Neural cell (in vitro differentiated cells): ENCODE measurements around the gene GPS2. TPM values are rescaled to one million over a fixed set of nuclear protein-coding genes. Genes with fewer than 3 reads are reported as not detected.

Experiments used
- H2AFZ ChIP-seq: fragments of 200-600, 300-800 bp; sonication (generic), shearing (Covaris generic); 2 replicates; pipeline ENCODE4 v1.6.0; 2014; ENCODE audit warnings: low read depth, mild to moderate bottlenecking, antibody characterized with exemption, low read length, moderate library complexity
- H3F3A ChIP-seq: fragments of 200-600 bp; shearing (Covaris generic); 2 replicates; pipeline ENCODE4 v1.6.1; 2016; ENCODE audit warnings: mild to moderate bottlenecking, moderate library complexity, mixed read lengths, antibody characterized with exemption, low read length; ENCODE audit not compliant: insufficient read depth, poor library complexity, severe bottlenecking
- H3K27ac ChIP-seq: fragments of 200-600, 300-800 bp; sonication (generic), shearing (Covaris generic); 2 replicates; pipeline ENCODE4 v1.5.1; 2014; ENCODE audit warnings: mild to moderate bottlenecking, low read length, moderate library complexity
- H3K27me3 ChIP-seq: fragments of 300-800, 200-600 bp; sonication (generic), shearing (Covaris generic); 2 replicates; pipeline ENCODE4 v1.6.0; 2014; ENCODE audit warnings: mild to moderate bottlenecking, low read depth, low read length, moderate library complexity; ENCODE audit not compliant: insufficient read depth
- H3K36me3 ChIP-seq: fragments of 300-800, 200-600 bp; sonication (generic), shearing (Covaris generic); 2 replicates; pipeline ENCODE4 v1.5.1; 2014; ENCODE audit warnings: mild to moderate bottlenecking, antibody characterized with exemption, low read length, moderate library complexity; ENCODE audit not compliant: insufficient read depth
- H3K4me2 ChIP-seq: fragments of 300-800, 200-600 bp; sonication (generic), shearing (Covaris generic); 2 replicates; pipeline ENCODE4 v1.6.0; 2014; ENCODE audit warnings: mild to moderate bottlenecking, low read length
- H3K4me3 ChIP-seq: fragments of 300-800, 200-600 bp; sonication (generic), shearing (Covaris generic); 2 replicates; pipeline ENCODE4 v1.5.1; 2014; ENCODE audit warnings: mild to moderate bottlenecking, low read length, moderate library complexity
- H3K79me2 ChIP-seq: fragments of 200-600 bp; shearing (Covaris generic); replicated peaks from 2 replicates; pipeline ENCODE4 v1.6.0; 2014; ENCODE audit warnings: mild to moderate bottlenecking, low read length, moderate library complexity; ENCODE audit not compliant: insufficient read depth
- H3K9ac ChIP-seq: fragments of 300-800, 200-600 bp; sonication (generic), shearing (Covaris generic); 2 replicates; pipeline ENCODE4 v1.6.1; 2016; ENCODE audit warnings: mild to moderate bottlenecking, low read length, mixed read lengths
- H3K9me2 ChIP-seq: fragments of 200-600 bp; shearing (Covaris generic); 2 replicates; pipeline ENCODE4 v1.6.1; 2016; ENCODE audit warnings: mild to moderate bottlenecking, low read length, mixed read lengths; ENCODE audit not compliant: insufficient read depth
- H3K9me3 ChIP-seq: fragments of 200-600, 300-800 bp; sonication (generic), shearing (Covaris generic); 2 replicates; pipeline ENCODE4 v1.6.1; 2016; ENCODE audit warnings: mild to moderate bottlenecking, mixed run types, low read length, moderate library complexity, mixed read lengths
- H4K20me1 ChIP-seq: fragments of 200-600 bp; shearing (Covaris generic); 2 replicates; pipeline ENCODE4 v1.6.1; 2016; ENCODE audit warnings: mild to moderate bottlenecking, mixed run types; ENCODE audit not compliant: insufficient read depth
- EP300 ChIP-seq: fragments of 450-650 bp; conservative IDR thresholded peaks from 2 replicates; pipeline ENCODE4 v1.6.1; 2014; ENCODE audit warnings: antibody characterized with exemption, mild to moderate bottlenecking, moderate library complexity; ENCODE audit not compliant: poor library complexity, severe bottlenecking
- EZH2 ChIP-seq: fragments of 200-600, 300-800 bp; shearing (Covaris generic), sonication (generic); IDR thresholded peaks from 2 replicates; pipeline ENCODE4 v1.6.1; 2014; ENCODE audit warnings: antibody characterized with exemption, low read length, borderline replicate concordance, mild to moderate bottlenecking; ENCODE audit not compliant: insufficient read depth, poor library complexity, severe bottlenecking
- MXI1 ChIP-seq: fragments of 450-650 bp; conservative IDR thresholded peaks from 2 replicates; pipeline ENCODE4 v1.6.1; 2014; ENCODE audit warnings: antibody characterized with exemption, mild to moderate bottlenecking; ENCODE audit not compliant: poor library complexity, severe bottlenecking
- POLR2AphosphoS5 ChIP-seq: IDR thresholded peaks from 2 replicates; pipeline ENCODE4 v1.6.1; 2012
- RAD21 ChIP-seq: fragments of 450-650 bp; conservative IDR thresholded peaks from 2 replicates; pipeline ENCODE4 v1.6.1; 2014; ENCODE audit warnings: antibody characterized with exemption, mild to moderate bottlenecking, moderate library complexity
- REST ChIP-seq: IDR thresholded peaks from 2 replicates; pipeline ENCODE4 v1.6.1; 2012; ENCODE audit warnings: borderline replicate concordance
- SMC3 ChIP-seq: fragments of 450-650 bp; conservative IDR thresholded peaks from 2 replicates; pipeline ENCODE4 v1.6.1; 2014; ENCODE audit warnings: antibody characterized with exemption, mild to moderate bottlenecking, moderate library complexity; ENCODE audit not compliant: poor library complexity
- TAF1 ChIP-seq: IDR thresholded peaks from 2 replicates; pipeline ENCODE4 v1.6.1; 2012; ENCODE audit warnings: low read depth
- polyA plus RNA-seq: library from polyadenylated mRNA; depleted of rRNA; stranded (reverse); fragments of >200 nt; gene quantifications from 2 replicates; pipeline ENCODE4 v1.2.3, GENCODE V29; 2014
- TF ChIP-seq, protein P1 (sequence below): fragments of 450-650 bp; IDR thresholded peaks from 2 replicates; pipeline ENCODE4 v1.5.1; 2014; ENCODE audit warnings: antibody characterized with exemption, mild to moderate bottlenecking, moderate library complexity; ENCODE audit not compliant: poor library complexity, severe bottlenecking

Gene GPS2
- polyA plus RNA-seq, 1 donor from 2014 or later, result 108 TPM

GRCh38 chr17:7356756-7357155 lies 41.6 kb upstream of the GPS2 start:
- Histone ChIP-seq H4K20me1 (no peaks in the 10 kb centered on the region), H3K27me3 (no peaks in the 10 kb centered on the region), H3F3A (no peaks in the 10 kb centered on the region), H3K4me2 (no peak overlapping the region), H3K27ac (no peak overlapping the region), H3K79me2 (peaks cover 3% of the 10 kb centered on the region), H2AFZ (no peak overlapping the region), H3K9ac (no peak overlapping the region), H3K36me3 (no peaks in the 10 kb centered on the region), H3K4me3 (no peak overlapping the region), H3K9me3 (no peaks in the 10 kb centered on the region), H3K9me2 (no peaks in the 10 kb centered on the region)
- TF ChIP-seq RAD21 (no peak), MXI1 (no peak), EP300 (no peak), SMC3 (no peak), EZH2 (no peak), REST (no peak), POLR2AphosphoS5 (no peak), TAF1 (no peak)
- TF ChIP-seq, protein P1, sequence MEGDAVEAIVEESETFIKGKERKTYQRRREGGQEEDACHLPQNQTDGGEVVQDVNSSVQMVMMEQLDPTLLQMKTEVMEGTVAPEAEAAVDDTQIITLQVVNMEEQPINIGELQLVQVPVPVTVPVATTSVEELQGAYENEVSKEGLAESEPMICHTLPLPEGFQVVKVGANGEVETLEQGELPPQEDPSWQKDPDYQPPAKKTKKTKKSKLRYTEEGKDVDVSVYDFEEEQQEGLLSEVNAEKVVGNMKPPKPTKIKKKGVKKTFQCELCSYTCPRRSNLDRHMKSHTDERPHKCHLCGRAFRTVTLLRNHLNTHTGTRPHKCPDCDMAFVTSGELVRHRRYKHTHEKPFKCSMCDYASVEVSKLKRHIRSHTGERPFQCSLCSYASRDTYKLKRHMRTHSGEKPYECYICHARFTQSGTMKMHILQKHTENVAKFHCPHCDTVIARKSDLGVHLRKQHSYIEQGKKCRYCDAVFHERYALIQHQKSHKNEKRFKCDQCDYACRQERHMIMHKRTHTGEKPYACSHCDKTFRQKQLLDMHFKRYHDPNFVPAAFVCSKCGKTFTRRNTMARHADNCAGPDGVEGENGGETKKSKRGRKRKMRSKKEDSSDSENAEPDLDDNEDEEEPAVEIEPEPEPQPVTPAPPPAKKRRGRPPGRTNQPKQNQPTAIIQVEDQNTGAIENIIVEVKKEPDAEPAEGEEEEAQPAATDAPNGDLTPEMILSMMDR, result no peak

DNA sequence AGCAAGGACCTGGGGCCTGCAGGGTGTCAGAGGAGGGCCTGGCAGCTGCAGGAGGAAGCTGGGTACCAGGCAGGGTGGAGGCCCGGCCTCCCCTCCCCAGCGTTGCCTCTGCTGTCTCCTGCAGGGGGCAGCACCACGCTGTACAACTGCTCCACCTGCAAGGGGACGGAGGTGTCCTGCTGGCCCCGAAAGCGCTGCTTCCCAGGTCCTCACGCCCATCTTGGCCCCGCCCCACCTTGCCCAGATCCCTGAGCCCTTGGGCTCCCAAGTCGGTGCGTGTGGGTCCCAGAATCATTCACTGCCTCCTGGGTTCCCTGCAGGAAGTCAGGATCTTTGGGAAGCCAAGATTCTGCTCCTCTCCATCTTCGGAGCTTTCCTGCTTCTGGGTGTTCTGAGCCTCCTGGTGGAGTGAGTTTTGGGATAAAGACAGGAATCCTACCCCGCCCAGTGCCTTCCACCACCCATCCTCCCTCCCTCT lies 41.0 kb upstream of the GPS2 start:
- Histone ChIP-seq H4K20me1 (no peaks in the 10 kb centered on the region), H3K9me3 (no peaks in the 10 kb centered on the region), H3K4me3 (no peak overlapping the region), H3K36me3 (no peaks in the 10 kb centered on the region), H3K9ac (no peak overlapping the region), H3K9me2 (no peaks in the 10 kb centered on the region), H3F3A (no peaks in the 10 kb centered on the region), H3K27ac (no peak overlapping the region), H3K4me2 (no peak overlapping the region), H3K27me3 (no peaks in the 10 kb centered on the region), H2AFZ (no peak overlapping the region), H3K79me2 (peaks cover 3% of the 10 kb centered on the region)
- TF ChIP-seq SMC3 (peak; percentile 52), EZH2 (no peak), RAD21 (peak; percentile 50), MXI1 (no peak)
- TF ChIP-seq, protein P1, result peak; percentile 59
